Suppressor macrophage (primary cell): ENCODE results near the gene FAM25G.
A peak's percentile ranks its signal among the peaks of the same experiment; 100 is the strongest.

ENCODE experiments used
- DNase-seq, 4 experiments: peaks; one replicate each; pipeline ENCODE4 v3.0.0-alpha.2; 2020 to 2022

Gene FAM25G

DNA sequence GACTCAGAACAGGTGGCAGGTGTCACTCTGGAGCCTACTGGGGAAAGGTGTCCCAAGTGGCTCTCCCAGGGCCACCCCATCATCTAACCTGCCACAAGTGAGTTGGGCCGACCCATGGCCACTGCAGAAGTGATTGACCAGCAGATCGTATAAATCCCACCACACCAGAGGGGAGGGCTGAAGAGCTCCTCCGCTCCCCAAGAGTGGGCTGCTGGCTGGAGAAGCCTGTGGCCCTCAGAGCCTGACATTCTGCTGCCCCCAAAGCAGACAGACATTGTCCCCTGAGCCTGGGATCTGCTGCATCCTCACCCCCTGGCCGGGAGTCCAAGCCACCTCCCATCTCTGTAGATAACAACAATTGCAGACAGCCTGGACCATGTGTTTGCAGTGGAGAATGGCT lies 44.3 kb downstream of the FAM25G start:
- DNase-seq: no peak

DNA sequence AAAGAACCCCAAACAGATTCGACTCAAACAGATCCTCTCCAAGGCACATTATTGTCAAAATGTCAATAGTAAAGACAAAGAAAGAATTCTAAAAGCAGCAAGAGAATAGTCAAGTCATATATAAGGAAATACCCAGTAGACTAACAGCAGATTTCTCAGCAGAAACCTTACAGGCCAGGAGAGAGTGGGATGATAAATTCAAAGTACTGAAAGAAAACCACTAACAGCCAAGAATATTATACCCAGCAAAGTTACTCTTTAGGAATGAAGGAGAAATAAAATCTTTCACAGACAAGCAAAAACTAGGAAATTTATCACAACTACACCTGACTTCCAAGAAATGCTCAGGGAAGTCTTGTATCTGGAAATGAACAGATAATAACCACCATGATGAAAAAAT lies 45.8 kb downstream of the FAM25G start:
- no peak for DNase-seq

- DNase-seq: no peak
These were observed 47.5 kb downstream of the FAM25G start for GRCh38 chr10:47444047-47444446.

- DNase-seq: no peak
These were observed 48.4 kb downstream of the FAM25G start for GRCh38 chr10:47443145-47443544.

- no peak for DNase-seq
These were observed 49.1 kb downstream of the FAM25G start for GRCh38 chr10:47442351-47442750.

- no peak for DNase-seq
These were observed 49.6 kb downstream of the FAM25G start for GRCh38 chr10:47441938-47442337.

DNA sequence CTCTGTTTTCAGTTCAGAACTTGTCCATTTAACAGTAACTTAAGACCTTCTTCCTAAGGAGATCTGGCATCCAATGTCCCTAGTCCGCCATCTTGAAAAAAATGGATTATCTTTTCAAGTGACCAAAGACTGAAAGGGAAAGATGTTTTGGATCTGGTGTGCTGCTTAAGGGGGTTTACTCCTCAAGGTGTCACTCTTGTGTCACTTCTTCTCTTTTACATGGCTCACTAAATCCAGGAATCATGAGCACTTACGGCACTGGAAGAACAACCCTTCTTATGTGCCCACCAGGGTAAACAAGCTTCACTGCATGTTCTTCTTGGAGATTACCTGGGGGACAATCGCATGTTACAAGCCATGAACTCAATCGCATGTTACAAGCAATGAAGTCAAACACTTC lies 51.3 kb downstream of the FAM25G start:
- DNase-seq: no peak

GRCh38 chr10:47438857-47439474 lies 52.5 kb downstream of the FAM25G start:
- DNase-seq: peak; percentile 13 to 51 (median 31)
